ENCODE results near the gene PKNOX2. TPM values are rescaled to one million over a fixed set of nuclear protein-coding genes. Genes with fewer than 3 reads are reported as not detected.

Gene PKNOX2
- total RNA-seq, 2 experiments from 2014 or later: not detected

- H3K27me3 Mint-ChIP-seq: peaks cover 14% of the 10 kb centered on the region
- no peak overlapping the region for H3K4me3 Mint-ChIP-seq
- H3K27ac Mint-ChIP-seq: no peak overlapping the region
- ChIA-PET CTCF (no interaction called here), POLR2A (no interaction called here)
- H3K36me3 Mint-ChIP-seq (ENCODE audit: low read depth): no peaks in the 10 kb centered on the region
- no peaks in the 10 kb centered on the region for H3K9me3 Mint-ChIP-seq
- H3K4me1 Mint-ChIP-seq: no peaks in the 10 kb centered on the region
- DNase-seq: no peak
Observed at GRCh38 chr11:125275905-125276618, 111.5 kb downstream of the PKNOX2 start.

GRCh38 chr11:125276619-125276976, 112.0 kb downstream of the PKNOX2 start:
- H3K4me3 Mint-ChIP-seq: no peak overlapping the region

GRCh38 chr11:125279676-125280418, 115.3 kb downstream of the PKNOX2 start:
- no peak overlapping the region for H3K27ac Mint-ChIP-seq
- H3K4me1 Mint-ChIP-seq: no peaks in the 10 kb centered on the region
- H3K27me3 Mint-ChIP-seq: peaks cover 6% of the 10 kb centered on the region
- no peak for DNase-seq
- ChIA-PET POLR2A (no interaction called here), CTCF (no interaction called here)
- no peak overlapping the region for H3K4me3 Mint-ChIP-seq
- no peaks in the 10 kb centered on the region for H3K9me3 Mint-ChIP-seq
- no peaks in the 10 kb centered on the region for H3K36me3 Mint-ChIP-seq (ENCODE audit: low read depth)

More at GRCh38 chr11:125276619-125276976, 112.0 kb downstream of the PKNOX2 start:
- CTCF ChIA-PET: no interaction called here
- DNase-seq: no peak
- no peaks in the 10 kb centered on the region for H3K9me3 Mint-ChIP-seq
- no peak overlapping the region for H3K27ac Mint-ChIP-seq
- POLR2A ChIA-PET: no interaction called here
- H3K27me3 Mint-ChIP-seq: peaks cover 10% of the 10 kb centered on the region
- H3K36me3 Mint-ChIP-seq (ENCODE audit: low read depth): no peaks in the 10 kb centered on the region
- no peaks in the 10 kb centered on the region for H3K4me1 Mint-ChIP-seq

- DNase-seq: no peak
- CTCF ChIA-PET: no interaction called here
- Mint-ChIP-seq H3K4me3 (no peak overlapping the region), H3K27me3 (peaks cover 6% of the 10 kb centered on the region), H3K36me3 (ENCODE audit: low read depth) (no peaks in the 10 kb centered on the region), H3K4me1 (no peaks in the 10 kb centered on the region), H3K27ac (no peak overlapping the region), H3K9me3 (no peaks in the 10 kb centered on the region)
- POLR2A ChIA-PET: no interaction called here
Observed at GRCh38 chr11:125280646-125281045, 116.1 kb downstream of the PKNOX2 start.

- ChIA-PET CTCF (no interaction called here), POLR2A (no interaction called here)
- no peak overlapping the region for H3K27ac Mint-ChIP-seq
- H3K36me3 Mint-ChIP-seq (ENCODE audit: low read depth): no peaks in the 10 kb centered on the region
- no peak overlapping the region for H3K4me3 Mint-ChIP-seq
- peaks cover 9% of the 10 kb centered on the region for H3K27me3 Mint-ChIP-seq
- no peaks in the 10 kb centered on the region for H3K4me1 Mint-ChIP-seq
- no peaks in the 10 kb centered on the region for H3K9me3 Mint-ChIP-seq
- no peak for DNase-seq
Observed at GRCh38 chr11:125281831-125282595, 117.5 kb downstream of the PKNOX2 start.

DNA sequence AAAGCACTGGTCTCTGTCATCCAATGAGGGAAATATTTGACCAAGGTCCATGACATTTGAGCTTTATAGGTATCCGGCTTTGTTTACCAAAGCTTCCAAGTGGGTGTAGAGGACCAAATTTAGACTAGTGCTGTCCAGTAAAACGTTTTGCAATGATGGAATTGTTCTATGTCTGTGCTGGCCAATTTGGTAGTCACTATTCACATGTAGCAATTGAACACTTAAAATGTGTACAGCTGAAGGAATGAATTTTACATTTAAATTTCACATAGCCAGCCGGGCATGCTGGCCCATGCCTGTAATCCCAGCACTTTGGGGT, 118.0 kb downstream of the PKNOX2 start:
- no peak for DNase-seq
- Mint-ChIP-seq H3K9me3 (no peaks in the 10 kb centered on the region), H3K27ac (no peak overlapping the region), H3K36me3 (ENCODE audit: low read depth) (no peaks in the 10 kb centered on the region), H3K27me3 (peaks cover 9% of the 10 kb centered on the region), H3K4me1 (no peaks in the 10 kb centered on the region), H3K4me3 (no peak overlapping the region)
- POLR2A ChIA-PET: no interaction called here
- CTCF ChIA-PET: no interaction called here

- Mint-ChIP-seq H3K4me1 (no peaks in the 10 kb centered on the region), H3K27ac (no peak overlapping the region), H3K9me3 (no peaks in the 10 kb centered on the region), H3K27me3 (peaks cover 9% of the 10 kb centered on the region), H3K4me3 (no peak overlapping the region), H3K36me3 (ENCODE audit: low read depth) (no peaks in the 10 kb centered on the region)
- DNase-seq: no peak
- CTCF ChIA-PET: no interaction called here
- POLR2A ChIA-PET: no interaction called here
Observed at GRCh38 chr11:125284245-125284850, 119.8 kb downstream of the PKNOX2 start.

DNA sequence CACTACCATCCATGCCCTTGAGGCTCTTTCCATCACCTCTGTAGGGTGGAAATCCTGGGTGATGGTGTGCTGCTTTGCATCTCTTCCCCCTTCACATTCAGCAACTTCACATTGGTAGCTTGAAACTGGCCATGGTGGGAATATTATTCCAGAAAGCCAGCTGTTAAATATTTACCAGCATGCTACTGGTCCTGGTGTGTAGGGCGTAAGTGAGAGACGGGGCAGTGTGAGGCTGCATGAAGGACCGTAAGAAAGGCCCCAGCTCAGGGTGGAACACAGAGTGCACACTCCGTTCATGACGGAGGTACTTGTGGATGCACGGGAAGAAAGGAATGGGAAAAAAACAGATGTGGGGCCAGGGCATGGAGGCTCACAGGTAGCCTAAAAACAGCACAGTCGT, 121.3 kb downstream of the PKNOX2 start:
- no peak overlapping the region for H3K27ac Mint-ChIP-seq
- no peak overlapping the region for H3K4me3 Mint-ChIP-seq
- no peaks in the 10 kb centered on the region for H3K9me3 Mint-ChIP-seq
- no peaks in the 10 kb centered on the region for H3K36me3 Mint-ChIP-seq (ENCODE audit: low read depth)
- H3K27me3 Mint-ChIP-seq: peaks cover 9% of the 10 kb centered on the region
- ChIA-PET POLR2A (no interaction called here), CTCF (interaction anchor here (1.1 kb wide), 1 partner anchor 61 kb away, joined by 3 read pairs; no protein-coding TSS in a partner anchor)
- H3K4me1 Mint-ChIP-seq: no peaks in the 10 kb centered on the region
- DNase-seq: no peak

DNA sequence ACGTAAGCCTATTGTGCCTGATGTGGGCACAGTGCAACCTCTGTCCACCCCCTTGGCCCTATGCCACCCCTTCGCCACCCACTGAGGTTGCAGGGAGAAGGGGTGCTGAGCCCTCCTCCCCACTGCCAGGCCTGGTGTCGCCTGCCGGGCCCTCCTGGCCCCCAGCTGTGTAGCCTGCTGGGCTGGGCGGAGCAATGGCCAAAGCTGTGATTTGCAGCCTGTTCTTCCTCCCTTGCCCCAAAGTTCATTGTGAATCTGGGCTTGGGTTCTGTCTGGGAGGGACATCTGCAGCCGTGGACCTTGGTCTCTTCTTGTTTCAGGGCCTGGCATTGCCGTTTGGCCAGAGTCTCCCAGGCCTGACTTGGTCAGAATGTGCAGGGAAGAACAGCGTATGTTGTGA, 121.9 kb downstream of the PKNOX2 start:
- H3K36me3 Mint-ChIP-seq (ENCODE audit: low read depth): no peaks in the 10 kb centered on the region
- no peak overlapping the region for H3K4me3 Mint-ChIP-seq
- POLR2A ChIA-PET: no interaction called here
- DNase-seq: no peak
- no peak overlapping the region for H3K27ac Mint-ChIP-seq
- CTCF ChIA-PET: no interaction called here
- H3K9me3 Mint-ChIP-seq: no peaks in the 10 kb centered on the region
- H3K4me1 Mint-ChIP-seq: no peaks in the 10 kb centered on the region
- H3K27me3 Mint-ChIP-seq: peaks cover 9% of the 10 kb centered on the region

- Mint-ChIP-seq H3K27me3 (peaks cover 7% of the 10 kb centered on the region), H3K27ac (no peak overlapping the region)
Observed at GRCh38 chr11:125287491-125288210, 123.1 kb downstream of the PKNOX2 start.

GRCh38 chr11:125289419-125290098, 125.0 kb downstream of the PKNOX2 start:
- no peak overlapping the region for H3K4me3 Mint-ChIP-seq
- no peaks in the 10 kb centered on the region for H3K4me1 Mint-ChIP-seq
- ChIA-PET POLR2A (no interaction called here), CTCF (no interaction called here)
- peaks cover 9% of the 10 kb centered on the region for H3K27me3 Mint-ChIP-seq
- no peak for DNase-seq
- no peak overlapping the region for H3K27ac Mint-ChIP-seq
- no peaks in the 10 kb centered on the region for H3K9me3 Mint-ChIP-seq
- no peaks in the 10 kb centered on the region for H3K36me3 Mint-ChIP-seq (ENCODE audit: low read depth)

More at GRCh38 chr11:125287491-125288210, 123.1 kb downstream of the PKNOX2 start:
- no peaks in the 10 kb centered on the region for H3K36me3 Mint-ChIP-seq (ENCODE audit: low read depth)
- no peak for DNase-seq
- ChIA-PET CTCF (no interaction called here), POLR2A (no interaction called here)
- H3K4me3 Mint-ChIP-seq: no peak overlapping the region
- no peaks in the 10 kb centered on the region for H3K4me1 Mint-ChIP-seq
- H3K9me3 Mint-ChIP-seq: no peaks in the 10 kb centered on the region

- H3K27ac Mint-ChIP-seq: no peak overlapping the region
- CTCF ChIA-PET: no interaction called here
- no peak overlapping the region for H3K4me3 Mint-ChIP-seq
- H3K36me3 Mint-ChIP-seq (ENCODE audit: low read depth): no peaks in the 10 kb centered on the region
- no peaks in the 10 kb centered on the region for H3K9me3 Mint-ChIP-seq
- POLR2A ChIA-PET: no interaction called here
- DNase-seq: no peak
- no peaks in the 10 kb centered on the region for H3K4me1 Mint-ChIP-seq
- H3K27me3 Mint-ChIP-seq: peaks cover 16% of the 10 kb centered on the region
Observed at GRCh38 chr11:125290263-125290662, 125.7 kb downstream of the PKNOX2 start.
